ENCODE data around the gene FBXL4.
A peak's percentile ranks its signal among the peaks of the same experiment; 100 is the strongest.

The FBXL4 gene

DNA sequence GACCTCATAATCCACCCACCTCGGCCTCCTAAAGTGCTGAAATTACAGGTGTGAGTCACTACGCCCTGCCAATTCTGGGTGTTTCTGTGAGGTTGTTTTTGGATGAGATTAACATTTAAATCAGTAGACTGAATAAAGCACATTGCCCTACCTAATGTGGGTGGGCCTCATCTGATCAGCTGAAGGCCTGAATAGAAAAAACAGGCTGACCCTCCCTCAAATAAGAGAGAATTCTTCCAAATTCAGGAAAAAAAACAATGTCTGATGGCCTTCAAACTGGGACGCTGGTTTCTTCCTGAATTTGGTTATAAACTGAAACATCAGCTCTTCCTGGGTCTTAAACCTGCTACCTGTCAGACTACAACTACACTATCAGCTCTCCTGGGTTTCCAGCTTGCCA lies 62.4 kb downstream of the FBXL4 start:
- Histone ChIP-seq H3K36me3 (peaks cover 21 to 54% (median 26%) of the 10 kb centered on the region in 11 experiments; a peak in 21 of 22 replicates), H3K4me2 (no peak overlapping the region), H3K4me3 (no peak overlapping the region), H3K9me3 (replicated peaks in 1 of 11) (peaks cover 0 to 9% (median 0%) of the 10 kb centered on the region in 11 experiments; a peak in 1 of 22 replicates), H3K9ac (no peak overlapping the region), H3K27ac (no peak overlapping the region), H3K27me3 (no peaks in the 10 kb centered on the region), H3K4me1 (no peaks in the 10 kb centered on the region; a peak in 1 of 20 replicates), H4K20me1 (no peaks in the 10 kb centered on the region)
- TF ChIP-seq Cebpa-rat (IDR thresholded peaks at IDR 0.05): no peak

DNA sequence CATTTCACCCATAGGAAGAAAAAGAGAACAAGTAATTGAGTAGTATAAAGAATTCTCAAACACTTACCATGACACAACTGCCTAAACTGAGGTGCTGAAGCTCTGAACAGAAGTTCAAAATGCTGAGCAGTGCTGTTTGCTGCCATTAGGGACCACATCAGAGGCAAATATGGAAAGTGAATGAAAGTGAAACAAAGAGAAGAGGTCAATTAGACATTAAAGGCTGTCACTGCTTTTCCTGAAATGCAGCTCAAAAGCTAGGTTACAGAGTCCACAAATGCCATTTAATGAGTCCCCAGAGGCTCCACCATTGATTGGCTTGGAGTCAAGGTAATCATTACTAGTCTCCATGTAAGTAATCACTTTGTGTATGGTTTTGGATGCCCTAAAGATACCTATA lies 67.3 kb downstream of the FBXL4 start:
- TF ChIP-seq Cebpa-rat (IDR thresholded peaks at IDR 0.05): no peak
- Histone ChIP-seq H3K36me3 (peaks cover 9 to 57% (median 26%) of the 10 kb centered on the region in 11 experiments; a peak in 19 of 22 replicates), H3K9me3 (replicated peaks in 1 of 11) (no peaks in the 10 kb centered on the region), H3K27me3 (no peaks in the 10 kb centered on the region), H4K20me1 (no peaks in the 10 kb centered on the region), H3K9ac (no peak overlapping the region), H3K4me3 (no peak overlapping the region), H3K4me1 (no peaks in the 10 kb centered on the region; a peak in 1 of 20 replicates), H3K4me2 (no peak overlapping the region), H3K27ac (no peak overlapping the region)

GRCh38 chr6:98877250-98877649 lies 70.5 kb downstream of the FBXL4 start:
- Histone ChIP-seq H3K9me3 (replicated peaks in 1 of 11) (no peaks in the 10 kb centered on the region), H3K27me3 (no peaks in the 10 kb centered on the region)
- TF ChIP-seq Cebpa-rat (IDR thresholded peaks at IDR 0.05): no peak

DNA sequence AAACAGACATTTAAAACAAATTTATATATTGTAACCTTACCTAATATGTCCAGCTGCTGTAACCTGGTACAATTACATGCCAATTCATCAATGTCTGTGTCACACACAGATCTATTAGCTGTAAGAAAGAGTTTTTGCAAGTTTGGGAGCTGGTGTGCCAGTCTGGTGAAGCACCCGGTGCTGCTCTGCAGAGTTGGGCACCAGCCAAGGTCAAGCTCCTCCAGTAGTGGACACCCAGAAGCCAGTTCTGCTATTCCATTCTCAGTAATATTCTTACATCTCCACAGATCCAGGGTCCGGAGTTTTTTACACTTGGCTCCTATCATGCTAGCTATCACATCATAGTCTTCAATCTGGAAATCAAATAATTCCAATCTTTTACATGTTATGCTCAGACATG lies 72.4 kb downstream of the FBXL4 start:
- H3K9me3 ChIP-seq (replicated peaks in 1 of 11): no peaks in the 10 kb centered on the region
- TF ChIP-seq Cebpa-rat (IDR thresholded peaks at IDR 0.05): no peak
- H3K9ac ChIP-seq: no peak overlapping the region
- H3K4me2 ChIP-seq: no peak overlapping the region
- no peaks in the 10 kb centered on the region for H4K20me1 ChIP-seq
- no peak overlapping the region for H3K4me3 ChIP-seq
- H3K4me1 ChIP-seq: no peaks in the 10 kb centered on the region
- peaks cover 12 to 75% (median 31%) of the 10 kb centered on the region in 11 experiments; a peak in 17 of 22 replicates for H3K36me3 ChIP-seq
- H3K27me3 ChIP-seq: no peaks in the 10 kb centered on the region
- no peak overlapping the region for H3K27ac ChIP-seq

More at GRCh38 chr6:98877250-98877649, 70.5 kb downstream of the FBXL4 start:
- Histone ChIP-seq H3K36me3 (peaks cover 13 to 71% (median 32%) of the 10 kb centered on the region in 11 experiments; a peak in 16 of 22 replicates), H3K4me1 (no peaks in the 10 kb centered on the region; a peak in 1 of 20 replicates), H3K4me2 (no peak overlapping the region), H3K9ac (no peak overlapping the region), H3K27ac (no peak overlapping the region), H3K4me3 (no peak overlapping the region), H4K20me1 (no peaks in the 10 kb centered on the region)

DNA sequence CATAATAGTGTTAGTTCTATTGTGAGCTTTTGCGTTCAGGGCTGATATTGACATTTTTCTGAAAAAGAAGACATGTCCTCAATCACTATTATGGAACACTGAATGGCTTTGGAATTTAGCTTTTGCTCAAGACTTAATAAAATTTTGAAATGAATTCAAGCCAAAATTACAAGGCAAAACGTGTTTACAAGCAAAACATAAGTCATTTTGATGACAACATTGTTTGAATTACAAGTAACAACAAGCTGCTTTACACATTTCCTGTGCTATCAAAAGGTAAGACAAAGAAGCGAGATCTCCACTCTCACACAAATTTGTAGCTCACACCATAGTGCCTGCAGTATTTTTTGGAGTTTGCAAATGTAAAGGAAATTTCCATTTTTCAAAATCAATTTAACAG lies 75.9 kb downstream of the FBXL4 start:
- Histone ChIP-seq H3K9me3 (replicated peaks in 1 of 11) (0 out of 22 replicates have a peak, but pooled peaks cover 0 to 3% (median 0%) of the 10 kb centered on the region in 11 experiments), H3K9ac (no peak overlapping the region), H3K36me3 (peaks cover 0 to 56% (median 19%) of the 10 kb centered on the region in 11 experiments; a peak in 14 of 22 replicates), H3K4me1 (no peaks in the 10 kb centered on the region), H3K27ac (no peak overlapping the region), H3K27me3 (no peaks in the 10 kb centered on the region), H3K4me3 (no peak overlapping the region), H3K4me2 (no peak overlapping the region), H4K20me1 (no peaks in the 10 kb centered on the region)
- TF ChIP-seq Cebpa-rat (IDR thresholded peaks at IDR 0.05): no peak

GRCh38 chr6:98871057-98871456 lies 76.7 kb downstream of the FBXL4 start:
- Histone ChIP-seq H4K20me1 (no peaks in the 10 kb centered on the region), H3K4me1 (no peaks in the 10 kb centered on the region), H3K27ac (no peak overlapping the region), H3K36me3 (peaks cover 0 to 51% (median 17%) of the 10 kb centered on the region in 11 experiments; a peak in 13 of 22 replicates), H3K4me2 (no peak overlapping the region), H3K9me3 (replicated peaks in 1 of 11) (0 out of 22 replicates have a peak, but pooled peaks cover 0 to 3% (median 0%) of the 10 kb centered on the region in 11 experiments), H3K4me3 (no peak overlapping the region), H3K9ac (no peak overlapping the region), H3K27me3 (no peaks in the 10 kb centered on the region)
- no peak for TF ChIP-seq Cebpa-rat (IDR thresholded peaks at IDR 0.05)

- Histone ChIP-seq H3K36me3 (peaks cover 0 to 14% (median 3%) of the 10 kb centered on the region in 11 experiments; a peak in 3 of 22 replicates), H4K20me1 (no peaks in the 10 kb centered on the region), H3K9me3 (replicated peaks in 1 of 11) (0 out of 22 replicates have a peak, but pooled peaks cover 0 to 3% (median 0%) of the 10 kb centered on the region in 11 experiments), H3K4me3 (no peak overlapping the region), H3K27ac (no peak overlapping the region), H3K27me3 (no peaks in the 10 kb centered on the region), H3K9ac (no peak overlapping the region), H3K4me2 (no peak overlapping the region), H3K4me1 (no peaks in the 10 kb centered on the region)
- no peak for TF ChIP-seq Cebpa-rat (IDR thresholded peaks at IDR 0.05)
These were observed 83.2 kb downstream of the FBXL4 start for GRCh38 chr6:98864497-98864896.

- no peak overlapping the region for H3K27ac ChIP-seq
- H4K20me1 ChIP-seq: peaks cover 0 to 62% (median 48%) of the 10 kb centered on the region in 11 experiments; a peak in 19 of 22 replicates
- peaks cover 0 to 24% (median 13%) of the 10 kb centered on the region in 10 experiments; a peak in 15 of 20 replicates for H3K4me1 ChIP-seq
- H3K36me3 ChIP-seq: no peaks in the 10 kb centered on the region
- peak overlapping the region in 7 of 11 experiments; percentile 4 to 50 (median 18); a peak in 8 of 22 replicates for H3K4me2 ChIP-seq
- H3K27me3 ChIP-seq: peaks cover 70 to 76% (median 74%) of the 10 kb centered on the region in 11 experiments
- H3K4me3 ChIP-seq: no peak overlapping the region
- H3K9me3 ChIP-seq (replicated peaks in 1 of 11): peaks cover 0 to 1% (median 0%) of the 10 kb centered on the region in 11 experiments; a peak in 3 of 22 replicates
- no peak overlapping the region for H3K9ac ChIP-seq
- TF ChIP-seq Cebpa-rat (IDR thresholded peaks at IDR 0.05): no peak
These were observed 99.1 kb downstream of the FBXL4 start for GRCh38 chr6:98848539-98849242.

- peak overlapping the region in 7 of 11 experiments; percentile 4 to 50 (median 18); a peak in 8 of 22 replicates for H3K4me2 ChIP-seq
- H3K4me1 ChIP-seq: peaks cover 0 to 24% (median 13%) of the 10 kb centered on the region in 10 experiments; a peak in 15 of 20 replicates
- TF ChIP-seq Cebpa-rat (IDR thresholded peaks at IDR 0.05): no peak
- peaks cover 0 to 6% (median 0%) of the 10 kb centered on the region in 11 experiments; a peak in 4 of 22 replicates for H3K9me3 ChIP-seq (replicated peaks in 1 of 11)
- H3K9ac ChIP-seq: no peak overlapping the region
- peaks cover 77 to 84% (median 81%) of the 10 kb centered on the region in 11 experiments for H3K27me3 ChIP-seq
- no peaks in the 10 kb centered on the region for H3K36me3 ChIP-seq
- no peak overlapping the region for H3K4me3 ChIP-seq
- peaks cover 0 to 69% (median 55%) of the 10 kb centered on the region in 11 experiments; a peak in 19 of 22 replicates for H4K20me1 ChIP-seq
- no peak overlapping the region for H3K27ac ChIP-seq
These were observed 99.8 kb downstream of the FBXL4 start for GRCh38 chr6:98847779-98848538.

Data from BLaER1 treated with 17β-estradiol and CSF1 and Interleukin-3, amounts not matched to agents 10 nM and 100 nM (cell line).